Stimulated activated CD4-positive, alpha-beta T cell treated with anti-CD3 and anti-CD28 coated beads, Interleukin-1b, Interleukin-23, amount 100 ng/mL, for 4 hours (primary cell): Measurements from ENCODE around the gene TNNI3K.

Experiments
- DNase-seq, 2 donors: peaks; one replicate each; pipeline ENCODE4 v3.0.0-alpha.2; 2020; ENCODE audit warnings: low read depth in 2 of 2

TNNI3K gene

GRCh38 chr1:74570797-74571492 is 335.8 kb downstream of the TNNI3K start:
- DNase-seq: no peak

- no peak for DNase-seq
These were observed 336.3 kb downstream of the TNNI3K start for GRCh38 chr1:74571493-74571800.

GRCh38 chr1:74571891-74572290 is 336.7 kb downstream of the TNNI3K start:
- DNase-seq: no peak

- DNase-seq: no peak
These were observed 342.9 kb downstream of the TNNI3K start for GRCh38 chr1:74578101-74578500.

- DNase-seq: no peak
These were observed 344.2 kb downstream of the TNNI3K start for GRCh38 chr1:74579425-74579824.

GRCh38 chr1:74583397-74583796 is 348.2 kb downstream of the TNNI3K start:
- no peak for DNase-seq

GRCh38 chr1:74584185-74584584 is 349.0 kb downstream of the TNNI3K start:
- no peak for DNase-seq

- no peak for DNase-seq
These were observed 351.2 kb downstream of the TNNI3K start for GRCh38 chr1:74586253-74586897.

GRCh38 chr1:74587888-74588287 is 352.7 kb downstream of the TNNI3K start:
- DNase-seq: no peak

GRCh38 chr1:74590288-74590687 is 355.1 kb downstream of the TNNI3K start:
- no peak for DNase-seq

- DNase-seq: no peak
These were observed 356.8 kb downstream of the TNNI3K start for GRCh38 chr1:74591949-74592348.

GRCh38 chr1:74592580-74593355 is 357.6 kb downstream of the TNNI3K start:
- DNase-seq: no peak
